Measurements from ENCODE around the gene CEP95. TPM values are rescaled to one million over a fixed set of nuclear protein-coding genes. Genes with fewer than 3 reads are reported as not detected.

CEP95 gene
- total RNA-seq, 1 experiment from 2014 or later = 17.5 TPM

- in situ Hi-C loops (cut with HindIII; ENCODE audit: low sequenced_read_pairs) = no loop called here
- DNase-seq (ENCODE audit: low spot score) = peak; percentile 96
These were observed 589 bp upstream of the CEP95 start, which contains the start of gene DDX5 for GRCh38 chr17:64506201-64506575. Gene DDX5, minus strand, starts transcription at chr17:64506289. Its CDS starts 170 bp downstream, at chr17:64506119.

DNA sequence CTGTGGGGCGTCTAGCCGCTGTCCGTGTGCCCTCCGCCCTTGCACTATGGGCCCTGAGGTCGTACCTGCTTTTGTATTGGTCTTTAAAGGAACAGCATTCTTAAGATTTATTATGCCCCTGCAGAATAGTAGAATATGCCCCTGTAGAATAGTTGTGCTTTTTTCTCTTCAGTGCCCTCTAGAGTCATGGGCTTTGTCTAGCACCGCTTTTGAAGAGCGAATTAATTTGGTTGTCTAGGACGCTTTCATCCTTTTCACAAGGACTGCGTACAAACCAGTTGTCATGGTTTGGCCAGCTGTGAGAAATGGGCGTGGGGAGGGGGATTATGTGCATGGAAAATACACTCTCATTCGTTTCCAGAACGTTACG lies 621 bp downstream of the CEP95 start:
- peak; percentile 67 for DNase-seq (ENCODE audit: low spot score)
- in situ Hi-C loops (cut with HindIII; ENCODE audit: low sequenced_read_pairs) = no loop called here

- no peak for DNase-seq (ENCODE audit: low spot score)
- in situ Hi-C loops (cut with HindIII; ENCODE audit: low sequenced_read_pairs) = no loop called here
These were observed 1.9 kb downstream of the CEP95 start for GRCh38 chr17:64508683-64509082.

GRCh38 chr17:64509179-64509578 lies 2.4 kb downstream of the CEP95 start:
- in situ Hi-C loops (cut with HindIII; ENCODE audit: low sequenced_read_pairs) = no loop called here
- DNase-seq (ENCODE audit: low spot score) = no peak

- in situ Hi-C loops (cut with HindIII; ENCODE audit: low sequenced_read_pairs) = no loop called here
- DNase-seq (ENCODE audit: low spot score) = no peak
These were observed 8.6 kb downstream of the CEP95 start for GRCh38 chr17:64515419-64515818.

- no peak for DNase-seq (ENCODE audit: low spot score)
- in situ Hi-C loops (cut with HindIII; ENCODE audit: low sequenced_read_pairs) = no loop called here
These were observed 9.1 kb downstream of the CEP95 start for GRCh38 chr17:64515829-64516228.

GRCh38 chr17:64519601-64520000 lies 12.8 kb downstream of the CEP95 start:
- in situ Hi-C loops (cut with HindIII; ENCODE audit: low sequenced_read_pairs) = no loop called here
- no peak for DNase-seq (ENCODE audit: low spot score)

DNA sequence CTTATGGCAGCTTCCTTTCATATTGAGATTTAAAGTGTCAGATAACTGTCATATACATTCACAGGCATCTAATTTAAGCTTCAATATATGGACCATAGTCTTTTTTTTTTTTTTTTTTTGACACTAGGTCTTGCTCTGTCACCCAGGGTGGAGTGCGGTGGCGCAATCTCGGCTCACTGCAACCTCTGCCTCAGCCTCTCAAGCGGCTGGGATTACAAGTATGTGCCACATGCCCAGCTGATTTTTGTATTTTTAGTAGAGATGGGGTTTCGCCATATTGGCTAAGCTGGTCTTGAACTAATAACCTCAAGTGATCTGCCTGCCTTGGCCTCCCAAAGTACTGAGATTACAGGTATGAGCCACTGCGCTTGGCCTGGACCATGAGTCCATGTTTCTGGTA lies 13.6 kb downstream of the CEP95 start:
- DNase-seq (ENCODE audit: low spot score) = no peak
- in situ Hi-C loops (cut with HindIII; ENCODE audit: low sequenced_read_pairs) = no loop called here

DNA sequence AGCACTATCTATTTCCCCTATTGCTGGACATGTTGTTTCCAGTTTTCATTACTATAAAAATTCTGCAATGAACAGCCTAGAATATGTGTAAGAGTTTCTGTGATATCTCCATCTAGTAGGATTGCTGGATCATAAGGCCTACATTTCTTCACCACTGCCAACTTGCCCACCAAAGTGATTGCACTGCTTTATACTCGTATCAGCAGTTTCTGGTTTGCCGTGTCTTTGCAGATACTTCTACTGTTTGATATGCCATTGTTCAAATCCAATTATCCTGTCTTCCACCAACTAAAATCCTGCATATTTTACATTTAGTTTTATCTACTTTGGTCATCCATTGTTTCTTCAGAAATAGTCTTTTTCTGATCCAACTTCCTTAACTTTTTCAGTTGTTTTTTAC lies 21.1 kb downstream of the CEP95 start:
- in situ Hi-C loops (cut with HindIII; ENCODE audit: low sequenced_read_pairs) = no loop called here
- DNase-seq (ENCODE audit: low spot score) = no peak

DNA sequence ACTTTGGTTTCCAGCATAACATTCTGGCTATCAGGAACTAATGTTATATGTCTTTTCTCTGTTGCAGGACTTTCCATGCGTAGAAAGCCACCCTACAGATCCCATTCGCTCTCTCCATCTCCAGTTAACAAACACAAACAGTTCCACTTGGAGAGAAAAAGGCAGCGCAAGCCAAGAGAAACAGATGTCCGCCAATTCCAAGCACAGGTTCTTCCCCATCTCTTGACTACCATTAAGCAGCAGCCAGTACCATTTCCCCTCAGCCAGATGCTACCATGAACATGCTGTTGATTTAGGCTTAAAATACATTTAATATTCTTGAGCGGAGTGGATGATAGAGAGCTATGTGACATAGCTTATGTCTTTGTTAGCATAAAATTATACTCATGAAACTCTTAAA lies 22.4 kb downstream of the CEP95 start:
- no peak for DNase-seq (ENCODE audit: low spot score)
- in situ Hi-C loops (cut with HindIII; ENCODE audit: low sequenced_read_pairs) = no loop called here

GRCh38 chr17:64531955-64532371 lies 25.2 kb downstream of the CEP95 start:
- DNase-seq (ENCODE audit: low spot score) = no peak
- in situ Hi-C loops (cut with HindIII; ENCODE audit: low sequenced_read_pairs) = no loop called here

- DNase-seq (ENCODE audit: low spot score) = no peak
- in situ Hi-C loops (cut with HindIII; ENCODE audit: low sequenced_read_pairs) = no loop called here
These were observed 25.6 kb downstream of the CEP95 start for GRCh38 chr17:64532409-64532808.

DNA sequence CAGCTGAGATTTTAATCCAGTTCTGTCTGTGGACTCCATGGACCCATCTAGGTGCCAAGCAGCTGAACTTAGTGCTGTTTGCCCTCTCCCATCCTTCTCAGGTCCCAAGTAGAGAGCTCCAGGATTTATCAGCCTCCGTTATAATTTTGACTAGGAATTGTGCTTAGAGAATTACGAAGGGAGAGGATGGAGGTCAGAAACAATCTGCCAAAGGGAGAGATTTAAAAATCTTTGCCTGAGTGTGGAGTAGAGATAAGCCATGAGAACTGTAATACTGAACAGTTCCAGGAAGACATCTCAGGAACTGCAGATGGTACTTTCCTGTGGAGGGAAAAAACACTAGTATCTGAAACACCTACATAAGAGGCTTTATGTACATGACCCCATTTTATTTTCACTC lies 27.0 kb downstream of the CEP95 start:
- DNase-seq (ENCODE audit: low spot score) = no peak
- in situ Hi-C loops (cut with HindIII; ENCODE audit: low sequenced_read_pairs) = no loop called here

DNA sequence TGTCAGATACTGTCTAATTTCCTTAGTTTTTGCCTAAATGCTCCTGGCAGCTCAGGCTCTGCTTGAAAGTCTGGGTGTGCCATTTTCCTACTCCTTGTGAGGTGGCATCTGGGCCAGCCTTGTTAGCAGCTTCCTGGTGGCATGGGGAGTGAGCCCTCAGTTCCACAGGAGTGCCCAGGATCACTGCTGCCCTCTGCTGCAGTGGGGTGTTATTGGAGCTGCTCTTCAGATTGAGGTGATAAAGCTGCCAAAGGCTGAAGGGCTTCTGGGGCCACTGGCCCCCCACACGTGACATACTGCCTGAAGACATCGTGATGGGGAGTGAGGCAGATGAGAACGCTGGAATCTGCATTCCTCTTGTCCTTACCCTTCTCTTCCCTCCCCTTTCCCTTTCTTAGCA lies 27.4 kb downstream of the CEP95 start:
- DNase-seq (ENCODE audit: low spot score) = no peak
- in situ Hi-C loops (cut with HindIII; ENCODE audit: low sequenced_read_pairs) = no loop called here

DNA sequence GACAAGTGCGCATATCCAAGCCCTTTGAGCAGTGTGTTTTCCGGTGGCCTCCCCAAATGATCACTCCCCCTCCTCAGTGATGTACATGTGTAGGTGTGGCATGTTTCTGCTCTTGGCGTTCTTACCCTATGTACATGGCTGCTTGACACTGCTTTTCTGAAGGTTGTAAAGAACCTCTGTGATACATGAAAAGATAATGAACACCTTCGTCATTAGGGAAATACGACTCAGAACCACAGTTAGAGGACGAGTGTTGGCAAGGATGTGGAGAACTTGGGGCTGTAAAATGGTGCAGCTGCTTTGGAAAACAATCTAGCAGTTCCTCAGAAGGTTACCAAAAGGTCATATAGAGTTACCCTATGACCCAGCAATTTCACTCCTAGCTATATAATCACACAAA lies 28.6 kb downstream of the CEP95 start:
- in situ Hi-C loops (cut with HindIII; ENCODE audit: low sequenced_read_pairs) = no loop called here

DNA sequence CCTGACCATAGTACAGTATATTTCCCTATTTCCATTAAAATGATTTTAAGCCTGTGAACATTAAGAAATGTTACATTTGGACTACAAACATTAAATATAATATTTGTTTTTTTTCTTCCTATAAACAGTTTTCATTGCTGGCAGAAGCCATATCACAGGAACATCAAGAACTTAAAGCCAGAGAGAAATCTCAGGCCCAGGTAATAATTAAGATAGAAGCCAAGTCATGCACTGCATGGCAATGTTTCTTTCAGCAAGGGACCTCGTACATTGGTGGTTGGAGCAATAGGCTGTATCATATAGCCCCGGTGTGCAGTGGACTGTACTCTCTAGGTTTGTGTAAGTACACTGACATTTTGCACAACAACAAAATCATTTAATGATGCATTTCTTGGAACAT lies 30.1 kb downstream of the CEP95 start:
- in situ Hi-C loops (cut with HindIII; ENCODE audit: low sequenced_read_pairs) = no loop called here
- DNase-seq (ENCODE audit: low spot score) = no peak

More for the DNA sequence above, 28.6 kb downstream of the CEP95 start:
- DNase-seq (ENCODE audit: low spot score) = no peak

DNA sequence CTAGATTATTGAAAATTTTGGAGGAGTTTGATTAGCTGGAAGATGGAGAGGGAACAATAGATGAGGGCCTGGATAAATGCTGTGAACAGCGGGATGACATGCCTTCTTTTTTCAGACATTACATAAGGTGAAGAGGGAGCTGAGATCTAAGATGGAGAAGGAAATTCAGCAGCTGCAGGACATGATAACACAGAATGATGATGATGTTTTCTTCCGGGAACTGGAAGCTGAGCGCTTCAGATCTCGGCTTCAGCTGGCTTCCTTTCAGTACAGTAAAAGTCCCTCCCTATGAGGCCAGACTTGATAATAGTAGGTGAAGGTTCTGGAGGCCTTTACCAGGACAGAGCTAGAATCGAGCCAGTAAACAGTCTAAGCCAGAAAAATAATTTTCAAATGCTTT lies 30.7 kb downstream of the CEP95 start:
- in situ Hi-C loops (cut with HindIII; ENCODE audit: low sequenced_read_pairs) = no loop called here
- DNase-seq (ENCODE audit: low spot score) = no peak

GRCh38 chr17:64538508-64539130 lies 31.8 kb downstream of the CEP95 start:
- in situ Hi-C loops (cut with HindIII; ENCODE audit: low sequenced_read_pairs) = no loop called here
- no peak for DNase-seq (ENCODE audit: low spot score)

DNA sequence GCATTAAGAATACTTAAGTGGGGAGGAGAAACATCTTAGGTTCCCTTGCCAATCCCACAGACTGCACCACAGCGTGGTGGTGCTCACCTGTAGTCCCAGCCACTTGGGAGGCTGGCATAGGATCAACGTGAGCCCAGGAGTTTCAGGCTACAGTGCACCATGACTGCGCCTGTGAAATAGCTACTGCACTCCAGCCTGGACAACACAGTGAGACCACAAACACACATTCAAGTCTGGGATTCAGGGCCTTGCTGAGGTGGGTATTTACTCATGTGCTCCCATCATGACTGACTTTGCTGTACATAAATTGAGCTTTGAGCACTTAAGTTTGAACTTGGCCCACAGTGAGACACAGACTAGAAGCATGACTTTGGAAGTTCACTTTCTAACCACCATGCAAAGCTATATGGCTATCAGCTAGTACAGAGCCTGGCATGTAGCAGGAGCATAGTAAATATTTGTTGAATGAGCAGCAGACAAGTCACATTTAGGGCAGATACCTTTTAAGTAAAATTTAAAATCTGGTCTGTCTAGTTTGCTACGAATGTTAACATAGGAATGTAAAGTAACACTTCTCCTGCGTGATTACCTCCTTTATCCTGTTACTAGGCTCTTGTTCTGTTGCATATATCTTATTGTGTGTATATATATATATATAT lies 33.5 kb downstream of the CEP95 start:
- in situ Hi-C loops (cut with HindIII; ENCODE audit: low sequenced_read_pairs) = no loop called here
- no peak for DNase-seq (ENCODE audit: low spot score)

DNA sequence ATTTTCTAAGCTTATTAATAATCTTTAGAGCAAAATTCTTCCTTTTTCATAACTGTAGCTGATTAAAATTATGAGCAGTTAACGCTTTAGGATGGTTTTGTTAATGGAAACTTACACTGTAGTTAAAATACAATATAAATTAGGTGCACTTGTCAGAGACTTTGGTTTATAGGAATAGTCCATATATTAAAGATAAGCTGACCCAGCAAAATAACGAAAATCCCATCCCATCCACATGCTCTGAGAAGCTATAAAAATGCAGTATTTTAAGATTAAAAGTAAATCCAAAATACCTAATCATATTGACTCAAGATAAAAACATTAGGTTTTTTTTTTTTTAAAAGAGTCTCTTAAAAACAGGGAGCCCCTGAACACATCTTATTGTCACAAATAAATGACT lies 38.0 kb downstream of the CEP95 start:
- in situ Hi-C loops (cut with HindIII; ENCODE audit: low sequenced_read_pairs) = no loop called here
- DNase-seq (ENCODE audit: low spot score) = no peak

DNA sequence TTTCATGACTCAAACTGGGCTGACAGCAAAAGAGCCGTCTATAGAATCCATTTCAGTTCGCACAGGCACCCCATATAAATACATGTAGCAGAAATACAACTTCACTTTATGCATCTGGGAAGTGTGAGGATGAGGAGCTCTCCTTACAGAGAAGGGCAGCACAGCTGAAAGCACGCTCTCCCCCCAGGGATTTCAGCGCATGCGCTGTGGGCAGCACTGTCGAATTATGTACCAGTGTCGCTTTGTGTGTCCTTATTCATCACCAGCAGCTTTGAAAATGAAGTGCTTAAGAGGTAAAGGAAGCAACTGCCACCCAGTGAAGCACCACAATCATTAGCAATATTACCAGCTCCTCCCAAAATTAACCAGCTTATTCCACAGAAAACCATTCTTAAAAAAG lies 39.9 kb downstream of the CEP95 start:
- in situ Hi-C loops (cut with HindIII; ENCODE audit: low sequenced_read_pairs) = no loop called here
- peak; percentile 95 for DNase-seq (ENCODE audit: low spot score)
